GM18502 (cell line): Measurements from ENCODE around the gene ZNF451.

Experiments
- ATAC-seq: cut with Tn5 transposase; IDR thresholded peaks from one replicate; pipeline ENCODE4 v1.9.1; 2021; ENCODE audit warnings: mild to moderate bottlenecking; ENCODE audit not compliant: unreplicated experiment, poor library complexity

Gene ZNF451

DNA sequence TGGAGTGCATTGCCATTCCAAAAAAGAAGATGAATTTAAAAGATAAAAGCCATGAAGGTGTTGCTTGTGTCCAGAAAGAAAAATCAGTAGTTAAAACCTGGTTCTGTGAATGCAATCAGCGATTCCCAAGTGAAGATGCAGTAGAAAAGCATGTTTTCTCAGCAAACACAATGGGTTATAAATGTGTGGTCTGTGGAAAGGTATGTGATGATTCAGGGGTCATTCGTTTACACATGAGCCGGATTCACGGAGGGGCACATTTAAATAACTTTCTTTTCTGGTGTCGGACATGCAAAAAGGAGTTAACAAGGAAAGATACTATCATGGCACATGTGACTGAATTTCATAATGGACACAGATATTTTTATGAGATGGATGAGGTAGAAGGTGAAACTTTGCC is 57.4 kb downstream of the ZNF451 start:
- ATAC-seq, result no peak

DNA sequence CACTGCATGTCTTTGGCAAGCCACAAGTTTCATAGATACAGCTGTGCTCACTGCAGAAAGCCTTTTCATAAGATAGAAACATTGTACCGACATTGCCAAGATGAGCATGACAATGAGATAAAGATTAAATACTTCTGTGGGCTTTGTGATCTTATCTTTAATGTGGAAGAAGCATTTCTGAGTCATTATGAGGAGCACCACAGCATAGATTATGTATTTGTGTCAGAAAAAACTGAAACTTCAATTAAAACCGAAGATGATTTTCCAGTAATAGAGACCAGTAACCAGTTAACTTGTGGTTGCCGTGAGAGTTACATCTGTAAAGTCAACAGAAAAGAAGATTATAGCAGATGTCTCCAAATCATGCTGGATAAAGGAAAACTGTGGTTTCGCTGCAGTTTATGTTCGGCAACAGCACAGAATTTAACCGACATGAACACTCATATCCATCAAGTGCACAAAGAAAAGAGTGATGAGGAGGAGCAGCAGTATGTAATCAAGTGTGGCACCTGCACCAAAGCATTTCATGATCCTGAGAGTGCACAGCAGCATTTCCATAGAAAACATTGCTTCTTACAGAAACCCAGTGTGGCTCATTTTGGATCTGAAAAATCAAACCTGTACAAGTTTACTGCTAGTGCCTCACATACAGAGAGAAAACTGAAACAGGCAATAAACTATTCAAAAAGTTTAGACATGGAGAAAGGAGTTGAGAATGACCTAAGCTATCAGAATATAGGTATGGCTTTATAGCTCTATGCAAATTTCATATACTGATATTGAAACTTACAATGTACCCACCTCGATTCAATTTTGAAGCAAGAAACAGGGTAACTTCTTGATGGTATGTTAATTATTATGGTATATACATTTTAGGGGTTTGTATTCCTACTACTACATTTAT is 58.2 kb downstream of the ZNF451 start:
- ATAC-seq, result no peak

DNA sequence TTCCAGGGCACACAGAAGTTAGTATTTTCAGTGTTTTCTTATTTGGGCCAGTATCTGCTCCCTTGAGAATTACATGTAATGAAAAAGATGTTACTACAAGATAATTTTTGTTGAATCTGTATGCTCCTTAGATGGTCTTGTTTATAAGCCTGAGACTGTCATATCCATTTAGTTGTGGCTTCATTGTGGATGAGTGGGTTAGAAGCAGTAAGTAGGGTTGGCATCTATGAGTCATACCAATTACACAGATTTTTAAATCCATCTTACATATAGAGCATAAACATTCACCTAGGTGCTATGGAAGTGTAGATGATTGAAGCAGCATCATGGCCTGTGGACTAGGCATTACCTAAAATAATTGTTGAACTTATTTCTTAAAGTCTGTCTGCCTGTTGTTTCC is 68.7 kb downstream of the ZNF451 start:
- ATAC-seq, result no peak

DNA sequence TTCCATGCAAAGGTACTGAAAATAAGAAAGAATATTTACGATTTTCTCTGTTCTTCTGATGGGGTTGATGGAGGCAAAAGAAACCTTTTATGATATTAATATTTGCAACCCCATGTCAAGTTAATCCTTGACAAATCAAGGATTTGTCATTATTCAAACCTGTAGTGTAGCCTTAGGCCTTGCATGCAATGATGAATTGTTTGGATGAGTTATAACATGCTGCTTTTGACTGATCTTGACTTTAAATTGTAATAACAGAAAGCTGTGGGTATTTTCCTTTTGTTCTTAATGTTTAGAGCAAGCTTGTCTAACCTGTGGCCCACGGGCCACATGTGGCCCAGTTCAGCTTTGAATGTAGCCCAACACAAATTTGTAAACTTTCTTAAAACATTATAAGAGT is 69.1 kb downstream of the ZNF451 start:
- no peak for ATAC-seq

DNA sequence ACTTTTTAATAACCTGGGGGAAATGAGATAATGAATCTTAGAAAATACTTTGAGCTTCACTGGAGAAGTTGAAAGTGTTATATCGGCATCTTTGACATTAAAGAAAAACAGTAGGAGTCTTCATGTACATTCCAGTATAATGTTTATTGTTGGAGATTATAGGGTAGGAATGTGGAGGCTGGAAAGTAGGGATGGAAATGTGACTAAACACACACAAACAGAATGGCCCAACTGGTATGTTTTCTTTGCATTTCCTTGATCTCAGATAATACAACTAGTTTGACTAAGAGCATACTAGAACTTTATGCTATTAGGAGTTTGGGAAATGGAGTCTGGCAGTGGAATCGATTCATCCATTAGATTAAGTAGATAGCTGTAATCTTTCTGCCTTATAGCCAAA is 72.0 kb downstream of the ZNF451 start:
- no peak for ATAC-seq

DNA sequence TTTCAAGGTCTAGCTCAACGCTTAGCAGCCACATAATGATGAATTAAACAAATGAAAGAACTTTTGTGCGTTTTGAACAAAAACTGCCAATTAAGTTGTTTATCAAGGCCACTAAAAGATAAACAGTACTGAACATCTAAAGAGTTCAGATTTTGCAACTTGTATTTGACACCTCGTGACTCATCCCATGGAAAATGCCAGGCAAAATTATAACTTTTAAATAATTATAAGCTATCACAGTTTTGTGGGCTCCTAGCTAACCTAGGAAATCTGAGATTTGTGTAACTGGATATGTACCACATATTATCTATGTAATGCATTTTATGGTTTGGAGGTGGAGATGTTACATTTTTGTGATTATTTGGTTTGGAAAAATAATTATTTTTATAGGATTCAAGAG is 72.5 kb downstream of the ZNF451 start:
- ATAC-seq, result no peak

DNA sequence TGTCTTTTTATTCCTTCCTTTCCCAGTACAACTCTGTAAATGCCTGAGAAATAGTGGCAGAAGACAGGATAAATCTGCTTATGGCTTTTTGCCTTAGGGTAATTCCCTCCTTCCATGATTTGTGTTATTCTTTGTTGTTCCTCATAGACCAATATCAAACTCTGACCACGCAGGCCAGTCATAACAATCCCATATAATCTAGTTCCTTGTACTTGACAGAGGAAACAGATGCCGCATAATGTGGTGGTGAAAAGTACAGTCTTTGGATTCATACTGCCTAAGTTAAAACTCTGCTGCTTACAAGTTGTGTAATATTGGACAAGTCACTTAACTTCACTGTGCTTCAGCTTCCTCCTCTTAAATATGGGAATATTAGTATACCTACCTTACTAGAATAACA is 74.0 kb downstream of the ZNF451 start:
- ATAC-seq, result no peak

DNA sequence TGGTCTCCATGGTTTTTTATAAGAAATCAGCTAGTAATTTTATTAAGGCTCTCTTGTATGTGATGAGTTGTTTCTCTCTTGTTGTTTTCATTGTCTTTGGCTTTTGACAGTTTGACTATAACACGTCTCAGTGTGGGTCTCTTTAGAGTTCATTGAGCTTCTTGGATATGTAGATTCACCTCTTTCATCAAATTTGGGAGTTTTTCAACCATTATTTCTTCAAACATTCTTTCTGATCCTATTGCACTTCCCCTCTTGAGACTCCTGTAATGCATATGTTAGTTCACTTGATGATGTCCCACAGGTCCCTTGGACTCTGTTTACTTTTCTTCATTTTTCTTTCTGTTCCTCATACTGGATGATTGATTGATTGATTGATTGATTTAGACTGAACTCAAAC is 75.1 kb downstream of the ZNF451 start:
- ATAC-seq, result no peak

DNA sequence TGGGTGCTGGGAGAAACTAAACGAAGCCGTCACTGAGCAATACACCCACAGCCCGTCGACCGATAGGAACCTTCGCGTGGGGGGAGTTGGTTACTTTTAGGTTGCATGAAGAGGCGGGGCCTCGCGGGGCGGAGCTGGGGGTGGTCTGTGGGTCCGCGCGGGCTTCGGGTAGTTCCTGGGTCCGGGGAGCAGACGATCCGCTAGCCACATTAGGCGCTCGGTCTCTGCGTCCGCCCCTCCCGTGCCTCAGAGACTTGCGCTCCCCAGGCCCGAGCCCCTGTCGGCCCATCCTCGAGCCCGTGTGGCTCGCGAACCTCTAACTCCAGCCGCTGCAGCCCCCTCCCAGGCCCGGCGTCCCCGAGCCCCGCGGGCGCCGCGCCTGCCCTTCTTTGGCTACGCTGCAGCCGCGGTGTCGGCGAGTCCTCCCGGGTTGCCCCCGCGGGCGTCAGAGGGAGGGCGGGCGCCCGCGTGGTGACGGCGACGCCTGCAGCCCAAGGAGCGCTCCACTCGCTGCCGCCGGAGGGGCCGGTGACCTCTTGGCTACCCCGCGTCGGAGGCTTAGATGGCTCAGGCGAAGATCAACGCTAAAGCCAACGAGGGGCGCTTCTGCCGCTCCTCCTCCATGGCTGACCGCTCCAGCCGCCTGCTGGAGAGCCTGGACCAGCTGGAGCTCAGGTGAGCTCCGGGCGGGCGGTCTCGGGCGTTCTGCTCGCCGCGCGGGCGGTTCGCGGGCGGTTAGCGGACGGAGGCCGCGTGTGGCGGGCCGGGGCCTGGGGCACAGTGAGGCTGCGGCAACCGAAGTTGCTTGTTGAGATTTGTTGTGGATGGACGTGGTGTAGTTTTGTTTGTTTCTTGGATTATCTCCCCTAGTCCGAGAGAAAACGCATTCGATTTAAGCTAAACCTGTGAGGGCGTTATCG is 82.4 kb downstream of the ZNF451 start, which contains the start of gene BAG2:
TSS of gene BAG2 (plus strand) at position 191 of the 920 bp plus-strand sequence. CDS start at position 563, 372 bp downstream.
- peak; percentile 89 for ATAC-seq

DNA sequence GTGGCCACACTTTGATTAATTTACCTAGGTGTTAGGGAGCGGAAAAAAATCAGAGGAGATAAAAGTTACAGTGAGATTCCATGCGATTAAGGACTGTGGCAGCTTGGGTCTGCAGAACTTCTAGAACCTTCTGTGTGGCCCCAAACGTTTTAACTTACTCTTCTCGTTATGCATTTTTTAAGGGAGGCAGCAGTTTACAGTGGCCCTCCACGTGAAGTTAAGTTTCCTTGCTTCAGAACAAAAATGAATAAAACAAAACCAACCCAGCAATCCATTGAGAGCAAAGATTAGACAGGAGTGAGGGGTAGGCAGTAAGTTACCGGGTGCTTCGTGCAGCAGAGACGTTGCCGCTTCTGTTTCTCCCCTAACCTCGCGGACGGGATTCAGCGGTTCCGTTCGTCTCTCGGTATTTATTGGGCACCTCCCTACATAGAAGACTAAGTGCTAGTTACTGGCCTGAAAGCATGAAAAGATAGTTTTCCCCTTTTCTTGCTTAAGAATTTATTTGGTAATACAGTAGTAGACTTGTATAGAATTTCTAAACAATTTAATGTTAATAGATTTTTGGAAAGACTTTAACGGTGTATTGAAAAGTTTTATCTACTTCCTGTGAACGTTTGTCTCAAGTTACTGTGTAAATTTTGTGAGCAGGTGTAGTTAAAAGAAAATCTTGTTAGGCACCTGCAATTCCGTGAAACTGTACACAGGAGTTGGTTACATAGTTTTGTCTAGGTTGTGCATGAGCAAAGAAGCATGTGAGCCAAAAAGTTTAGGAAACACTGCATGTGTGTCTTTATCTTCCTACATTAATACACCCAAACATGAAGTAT is 83.3 kb downstream of the ZNF451 start:
- peak; percentile 15 for ATAC-seq

DNA sequence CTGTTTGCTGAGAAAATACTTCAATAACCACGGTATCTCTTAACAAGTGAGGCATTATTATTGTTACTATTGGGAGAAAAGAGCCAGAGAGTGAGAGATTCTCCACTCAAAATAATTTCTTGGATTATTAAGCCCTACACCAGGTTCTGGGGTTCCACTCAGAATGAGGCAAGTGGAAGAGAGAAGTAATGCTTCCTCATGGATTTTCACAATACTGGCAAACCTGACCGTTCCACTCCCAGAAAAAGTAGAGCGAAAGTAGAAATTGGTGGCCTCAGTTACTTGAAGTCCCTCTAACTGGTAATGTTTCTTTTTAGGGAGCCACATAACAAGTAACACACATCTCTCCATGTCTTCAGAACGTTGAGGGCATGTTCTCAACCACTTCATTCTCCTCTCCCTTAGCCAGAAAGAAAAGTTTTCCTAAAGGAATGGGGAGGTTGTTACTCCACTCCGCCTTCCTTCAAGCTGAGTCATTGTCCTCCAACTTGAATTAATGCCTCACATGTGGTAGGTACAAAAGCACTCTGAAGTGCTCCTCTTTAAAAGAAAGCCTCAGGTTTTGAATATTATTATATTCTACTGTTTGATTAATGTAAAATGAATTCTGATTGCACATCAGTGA is 84.0 kb downstream of the ZNF451 start:
- no peak for ATAC-seq

DNA sequence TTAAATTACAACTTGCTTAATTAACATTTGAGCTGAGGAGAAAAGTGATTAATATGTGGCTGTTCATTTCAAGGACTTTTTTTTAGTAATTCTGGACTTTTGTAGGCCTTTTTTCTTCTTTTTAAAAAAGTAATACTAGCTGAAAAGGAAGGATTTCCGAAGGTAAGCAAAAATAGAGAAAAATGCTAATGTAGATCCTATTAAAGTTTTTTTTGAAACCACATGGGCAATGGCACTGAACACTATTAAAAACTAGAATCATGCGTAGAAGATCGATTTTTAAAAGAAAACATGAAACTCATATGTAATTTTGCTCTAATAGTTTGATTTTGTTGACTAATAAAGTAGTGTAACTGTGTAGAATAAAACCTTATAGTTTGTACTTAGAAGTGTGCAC is 84.5 kb downstream of the ZNF451 start:
- no peak for ATAC-seq

DNA sequence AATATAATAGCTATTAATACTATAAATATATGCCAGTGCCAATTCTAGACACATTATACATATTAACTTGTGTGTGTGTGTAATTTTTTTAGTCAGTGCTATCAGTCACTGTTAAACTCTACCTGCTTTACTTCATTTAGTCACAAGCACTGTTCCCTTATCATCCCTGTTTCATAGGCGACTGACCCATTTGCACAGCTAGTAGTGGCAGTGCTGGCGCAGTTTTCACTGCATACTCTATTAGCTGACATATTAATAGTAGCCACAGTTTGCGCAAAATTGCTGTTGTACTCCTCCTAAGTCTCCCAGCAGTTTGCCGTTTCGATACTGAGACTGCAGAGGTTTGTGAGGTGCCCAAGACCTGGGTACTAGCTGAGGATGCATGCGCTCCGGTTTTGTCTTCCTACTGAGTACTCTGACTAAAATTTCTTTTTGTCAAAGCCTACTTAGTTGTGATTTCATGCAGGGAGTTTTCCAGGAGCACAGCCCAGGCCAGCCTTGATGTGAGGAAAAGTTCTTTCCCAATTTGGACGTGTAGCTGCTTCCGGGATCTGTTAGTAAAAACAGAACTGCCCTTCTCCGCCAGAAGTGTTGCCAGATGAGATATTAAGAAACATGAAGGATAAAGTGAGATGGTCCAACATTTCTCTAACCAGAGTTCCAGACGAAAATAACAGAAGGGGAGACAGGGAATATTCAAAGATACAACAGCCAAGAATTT is 87.7 kb downstream of the ZNF451 start:
- ATAC-seq, result no peak

DNA sequence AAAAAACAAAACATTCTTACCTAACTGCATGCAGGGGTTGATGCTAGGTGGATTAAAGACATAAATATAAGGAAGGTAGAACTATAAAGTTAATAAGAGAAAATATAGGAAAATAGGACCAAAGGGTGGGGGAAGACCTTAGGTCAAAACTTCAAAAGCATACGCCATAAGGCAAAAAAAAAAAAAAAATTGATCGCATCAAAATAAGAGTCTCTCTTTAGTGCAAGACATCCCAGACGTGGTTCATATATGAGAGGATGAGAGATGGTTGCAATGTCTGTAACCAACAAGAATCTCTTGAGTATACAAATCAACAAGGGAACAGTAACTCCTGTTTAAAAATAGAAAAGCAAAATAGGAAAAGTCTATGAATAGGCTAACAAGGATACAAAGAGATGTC is 90.6 kb downstream of the ZNF451 start:
- no peak for ATAC-seq

DNA sequence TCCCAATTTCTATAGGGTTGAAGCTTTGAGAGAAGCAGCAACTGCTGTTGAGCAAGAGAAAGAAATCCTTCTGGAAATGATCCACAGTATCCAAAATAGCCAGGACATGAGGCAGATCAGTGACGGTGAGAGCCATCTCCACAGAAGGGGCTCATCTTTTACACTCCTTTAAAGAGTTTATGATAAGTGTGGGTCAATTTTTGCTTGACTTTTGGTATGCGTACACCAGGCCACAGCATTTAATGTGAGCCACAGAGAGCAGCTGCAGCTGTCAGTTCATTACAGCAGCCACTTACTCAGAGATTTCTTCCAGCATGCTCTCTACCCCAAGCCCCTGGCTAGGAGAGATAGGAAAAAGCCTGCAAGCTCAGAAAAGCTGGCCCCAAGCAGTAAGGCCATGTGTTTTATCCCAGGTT is 92.0 kb downstream of the ZNF451 start:
- ATAC-seq, result no peak

DNA sequence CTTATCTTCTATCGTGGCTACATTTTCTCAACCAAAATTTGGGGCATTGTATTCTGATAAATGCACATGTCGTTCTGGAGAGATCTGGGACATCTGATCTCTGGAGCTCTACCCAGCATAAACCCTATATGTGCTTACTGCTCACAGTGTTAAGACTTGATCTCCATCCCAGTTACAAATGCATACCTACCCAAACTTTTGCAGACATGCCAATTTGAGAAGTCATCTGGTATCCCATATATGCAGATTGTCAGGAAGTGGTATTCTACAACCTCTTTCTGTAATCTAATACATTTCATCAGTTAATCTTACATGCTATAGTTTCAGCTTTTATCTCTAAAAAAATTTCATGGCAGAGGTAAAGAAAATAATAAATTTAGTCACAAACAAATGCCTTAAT is 93.3 kb downstream of the ZNF451 start:
- ATAC-seq, result no peak

DNA sequence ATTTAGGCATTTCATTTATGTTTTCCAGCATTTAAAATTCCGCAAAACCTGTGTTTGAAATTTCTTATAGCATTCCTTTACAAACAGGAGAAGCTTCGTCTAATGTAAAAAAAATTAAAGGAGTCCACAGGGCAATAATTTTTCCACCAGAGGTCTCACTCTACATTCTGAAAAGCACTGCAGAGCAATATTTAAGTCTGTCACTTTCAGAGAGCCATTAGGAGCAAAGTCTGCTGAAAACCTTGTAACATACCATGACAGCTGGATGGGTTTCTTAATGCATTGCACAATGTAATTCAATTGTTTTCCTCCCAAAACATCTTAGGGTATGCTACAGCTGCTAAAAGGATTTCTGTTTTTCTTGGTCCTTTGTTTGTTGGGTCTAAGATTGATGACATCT is 100.2 kb downstream of the ZNF451 start:
- ATAC-seq, result no peak

DNA sequence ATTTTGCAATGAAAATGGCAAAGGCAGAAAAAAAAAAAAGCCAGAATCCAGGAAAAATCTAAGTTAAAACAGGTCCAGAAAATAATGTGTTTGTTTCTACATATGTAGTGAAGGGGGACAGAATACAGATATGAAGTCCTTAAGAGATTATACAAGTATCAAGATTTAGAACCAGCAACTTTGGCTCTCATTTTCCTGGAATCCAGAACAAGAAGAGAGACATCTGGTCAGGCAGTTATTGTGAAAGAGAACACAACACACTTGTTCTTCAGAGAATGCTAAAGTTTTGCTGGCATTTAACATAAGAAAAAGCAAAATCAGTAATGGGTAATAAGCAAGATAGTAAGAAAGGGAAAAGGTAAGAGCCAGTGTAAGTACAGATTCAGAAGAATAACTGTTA is 103.2 kb downstream of the ZNF451 start:
- no peak for ATAC-seq

DNA sequence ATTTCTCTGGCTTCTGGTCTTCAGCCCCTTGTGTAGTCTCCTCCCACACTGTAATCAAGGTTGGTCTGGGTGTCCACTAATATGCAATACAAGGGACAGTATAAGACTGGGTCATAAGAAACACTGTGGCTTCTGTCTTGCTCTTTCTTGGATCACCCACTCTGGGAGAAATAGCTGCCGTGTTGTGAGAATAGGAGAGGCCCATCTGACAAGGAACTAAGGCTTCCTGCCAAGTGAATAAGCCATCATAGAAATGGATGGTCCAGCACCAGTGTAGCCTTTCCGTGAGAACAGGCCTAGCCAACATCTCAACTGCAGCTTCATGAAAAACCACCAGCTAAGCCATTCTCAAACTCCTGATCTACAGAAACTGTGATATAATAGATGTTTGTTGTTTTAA is 105.5 kb downstream of the ZNF451 start:
- no peak for ATAC-seq
